Tibial artery (tissue), 4 donors: ENCODE measurements around the gene GPR3.
A peak's percentile ranks its signal among the peaks of the same experiment; 100 is the strongest.

Source experiments
- DNase-seq, 2 donors: peaks; one replicate each; pipeline ENCODE4 v3.0.0-alpha.2; 2019
- H3K27ac ChIP-seq, 2 donors: fragments of 200-600 bp; sonication (generic) in 1 of 2; 1 replicate in 1 of 2; 2 replicates in 1 of 2; pipeline ENCODE4 v1.5.1; 2018 to 2019; ENCODE audit warnings: mild to moderate bottlenecking in 1 of 2
- H3K27me3 ChIP-seq, 2 donors: fragments of 200-600 bp; sonication (generic) in 1 of 2; one replicate each; pipeline versions ENCODE4 v1.5.1 to v1.6.0; 2016 to 2019
- H3K36me3 ChIP-seq, 3 donors: fragments of 200-600 bp; sonication (generic) in 2 of 3; one replicate each; pipeline ENCODE4 v1.5.1; 2016 to 2019; ENCODE audit warnings: mild to moderate bottlenecking in 2 of 3
- H3K4me1 ChIP-seq, 4 donors: fragments of 200-600 bp; sonication (generic) in 2 of 4; 1 replicate in 3 of 4; 2 replicates in 1 of 4; pipeline ENCODE4 v1.5.1; 2016 to 2019
- H3K4me3 ChIP-seq, 2 donors: fragments of 200-600 bp; sonication (generic) in 1 of 2; 1 replicate in 1 of 2; 2 replicates in 1 of 2; pipeline ENCODE4 v1.5.1; 2018 to 2019; ENCODE audit warnings: mild to moderate bottlenecking in 2 of 2
- H3K9me3 ChIP-seq, 3 donors: fragments of 200-600 bp; sonication (generic) in 1 of 3; one replicate each; pipeline ENCODE4 v1.5.1; 2016 to 2019
- CTCF ChIP-seq, 2 experiments: fragments of 200-600 bp in 1 of 2; fragments of 450-650 bp in 1 of 2; IDR thresholded peaks; one replicate each; pipeline ENCODE4 v1.5.1; 2017 to 2019; ENCODE audit warnings: antibody characterized with exemption in 2 of 2, mild to moderate bottlenecking in 1 of 2, moderate library complexity in 1 of 2
- intact Hi-C: fragments of 100-400 bp; cut with DNase I; formaldehyde crosslinking; loops from one replicate; pipeline ENCODE4 v1.15.0; 2023; ENCODE audit warnings: low total_unique reads

GPR3 gene

GRCh38 chr1:27392096-27392777 lies at the start of gene GPR3:
TSS of gene GPR3 (plus strand) at chr1:27392622. CDS start at chr1:27393799, 1,177 bp downstream.
- Histone ChIP-seq H3K9me3 (no peaks in the 10 kb centered on the region), H3K27ac (peak within 1 kb of the TSS; percentile 19 to 26), H3K4me1 (peaks cover 0 to 27% (median 19%) of the 10 kb centered on the region in 4 donors), H3K4me3 (peak within 1 kb of the TSS; percentile 42 to 53), H3K36me3 (no peaks in the 10 kb centered on the region), H3K27me3 (peaks cover 0 to 10% of the 10 kb centered on the region in 2 donors)
- intact Hi-C loops: loop anchor here (2.0 to 10.0 kb wide), 3 partner anchors 35 to 273 kb away; no protein-coding TSS in a partner anchor
- peak; percentile 41 to 54 for TF ChIP-seq CTCF (IDR thresholded peaks at IDR 0.05)
- peak; percentile 86 to 87 for DNase-seq

GRCh38 chr1:27342778-27343638 lies 49.4 kb upstream of the GPR3 start:
- no peak for DNase-seq
- Histone ChIP-seq H3K4me3 (no peak overlapping the region), H3K27me3 (peaks cover 0 to 8% of the 10 kb centered on the region in 2 donors), H3K27ac (no peak overlapping the region), H3K4me1 (no peaks in the 10 kb centered on the region), H3K36me3 (no peaks in the 10 kb centered on the region), H3K9me3 (no peaks in the 10 kb centered on the region)
- TF ChIP-seq CTCF (IDR thresholded peaks at IDR 0.05): no peak
- intact Hi-C loops: no loop called here

- Histone ChIP-seq H3K27me3 (peaks cover 0 to 14% of the 10 kb centered on the region in 2 donors), H3K36me3 (no peaks in the 10 kb centered on the region), H3K4me3 (no peak overlapping the region), H3K4me1 (no peaks in the 10 kb centered on the region), H3K9me3 (no peaks in the 10 kb centered on the region), H3K27ac (no peak overlapping the region)
- no peak for DNase-seq
- no peak for TF ChIP-seq CTCF (IDR thresholded peaks at IDR 0.05)
- intact Hi-C loops: no loop called here
Observed at GRCh38 chr1:27343639-27344025, 48.8 kb upstream of the GPR3 start.

GRCh38 chr1:27345272-27345671 lies 47.1 kb upstream of the GPR3 start:
- Histone ChIP-seq H3K9me3 (no peaks in the 10 kb centered on the region), H3K4me1 (peaks cover 0 to 16% (median 12%) of the 10 kb centered on the region in 4 donors), H3K27ac (no peak overlapping the region), H3K27me3 (peaks cover 0 to 29% of the 10 kb centered on the region in 2 donors), H3K4me3 (no peak overlapping the region), H3K36me3 (no peaks in the 10 kb centered on the region)
- intact Hi-C loops: no loop called here
- DNase-seq: no peak
- TF ChIP-seq CTCF (IDR thresholded peaks at IDR 0.05): no peak

- intact Hi-C loops: no loop called here
- H3K4me1 ChIP-seq: peaks cover 0 to 27% (median 23%) of the 10 kb centered on the region in 4 donors
Observed at GRCh38 chr1:27346357-27346756, 46.1 kb upstream of the GPR3 start.

More at GRCh38 chr1:27346357-27346756, 46.1 kb upstream of the GPR3 start:
- Histone ChIP-seq H3K27me3 (peaks cover 0 to 31% of the 10 kb centered on the region in 2 donors), H3K36me3 (no peaks in the 10 kb centered on the region), H3K27ac (no peak overlapping the region), H3K9me3 (no peaks in the 10 kb centered on the region), H3K4me3 (no peak overlapping the region)
- TF ChIP-seq CTCF (IDR thresholded peaks at IDR 0.05): no peak
- DNase-seq: no peak
